Measurements from ENCODE around the gene PXDN.

DNA sequence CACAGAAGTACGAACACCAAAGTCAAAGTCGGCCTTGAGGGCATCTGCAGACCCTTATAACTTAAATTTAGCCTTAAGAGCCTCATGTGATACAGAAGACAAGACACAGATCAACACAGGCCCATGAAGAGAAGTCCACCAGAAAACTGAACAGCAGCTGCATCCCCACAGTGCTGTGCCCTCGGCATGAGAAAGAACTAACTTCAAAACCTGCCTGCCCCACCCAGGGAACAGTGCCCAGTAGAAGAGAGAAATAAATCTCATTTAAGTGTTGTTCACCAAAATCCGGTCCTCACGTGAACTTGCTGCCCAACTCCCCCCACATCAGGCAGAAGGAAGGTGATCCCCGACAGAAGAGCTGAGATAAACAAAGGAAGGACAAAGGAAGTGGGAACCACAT, 73.7 kb downstream of the PXDN start:
- TF ChIP-seq POLR2AphosphoS5 (IDR thresholded peaks at IDR 0.05; ENCODE audit: borderline replicate concordance, low read depth, low read length) = no peak
- no peak for TF ChIP-seq EZH2 (IDR thresholded peaks at IDR 0.05)
